Activated CD4-positive, alpha-beta T cell treated with anti-CD3 and anti-CD28 coated beads for 48 hours (primary cell): ENCODE results near the gene STOML2.
"Not testable (repeated sequence)": the region's sequence is repeated elsewhere in the genome, so short reads cannot be mapped to it uniquely, and the experiment has no call there.

Experiments used
- DNase-seq: peaks from one replicate; pipeline ENCODE4 v3.0.0-alpha.2; 2020

STOML2 gene

GRCh38 chr9:35102769-35103659, at the start of gene STOML2:
Gene STOML2, minus strand, starts transcription at chr9:35103131. Its CDS starts 37 bp downstream, at chr9:35103094.
- peak; percentile 94 for DNase-seq

- DNase-seq = not testable (repeated sequence)
These were observed 45.1 kb upstream of the STOML2 start for GRCh38 chr9:35147941-35148563.

- no peak for DNase-seq
These were observed 39.1 kb upstream of the STOML2 start for GRCh38 chr9:35142037-35142436.

GRCh38 chr9:35140093-35140492, 37.2 kb upstream of the STOML2 start:
- DNase-seq = no peak

- no peak for DNase-seq
These were observed 33.9 kb upstream of the STOML2 start for GRCh38 chr9:35136866-35137265.

GRCh38 chr9:35135988-35136387, 33.1 kb upstream of the STOML2 start:
- no peak for DNase-seq

- no peak for DNase-seq
These were observed 32.0 kb upstream of the STOML2 start for GRCh38 chr9:35134920-35135319.

- DNase-seq = peak; percentile 90
These were observed 14.1 kb upstream of the STOML2 start for GRCh38 chr9:35116898-35117551.

GRCh38 chr9:35116539-35116897, 13.6 kb upstream of the STOML2 start:
- no peak for DNase-seq

GRCh38 chr9:35115680-35116538, 13.0 kb upstream of the STOML2 start, which contains the start of gene ATOSB:
Gene ATOSB, minus strand, starts transcription at chr9:35115862. Its CDS starts 7,588 bp downstream, at chr9:35108274.
- DNase-seq = peak; percentile 96

- peak; percentile 55 for DNase-seq
These were observed 12.1 kb upstream of the STOML2 start for GRCh38 chr9:35114840-35115628.

GRCh38 chr9:35114113-35114839, 11.3 kb upstream of the STOML2 start:
- peak; percentile 80 for DNase-seq

- no peak for DNase-seq
These were observed 9.5 kb upstream of the STOML2 start for GRCh38 chr9:35112257-35113020.

- DNase-seq = peak; percentile 98
These were observed 8.3 kb upstream of the STOML2 start for GRCh38 chr9:35111001-35111933.

GRCh38 chr9:35110327-35110761, 7.4 kb upstream of the STOML2 start:
- no peak for DNase-seq

GRCh38 chr9:35108946-35109575, 6.1 kb upstream of the STOML2 start:
- no peak for DNase-seq

- DNase-seq = no peak
These were observed 5.5 kb upstream of the STOML2 start for GRCh38 chr9:35108461-35108860.
